Retinal pigment epithelial cell (primary cell): Measurements from ENCODE around the gene DCK.
"Not testable (repeated sequence)": the region's sequence is repeated elsewhere in the genome, so short reads cannot be mapped to it uniquely, and the experiment has no call there.

Experiments used
- DNase-seq: peaks from one replicate; pipeline ENCODE4 v3.0.0-alpha.2; 2010; ENCODE audit warnings: low read depth
- H3K4me3 ChIP-seq: 2 replicates; pipeline ENCODE4 v1.5.1; 2011; ENCODE audit warnings: mild to moderate bottlenecking, low read length, control low read depth, moderate library complexity
- TF ChIP-seq, protein P1 (sequence below): conservative IDR thresholded peaks from 2 replicates; pipeline ENCODE4 v1.5.1; 2011; ENCODE audit warnings: low read depth, low read length, control low read depth, inconsistent platforms

DCK gene

DNA sequence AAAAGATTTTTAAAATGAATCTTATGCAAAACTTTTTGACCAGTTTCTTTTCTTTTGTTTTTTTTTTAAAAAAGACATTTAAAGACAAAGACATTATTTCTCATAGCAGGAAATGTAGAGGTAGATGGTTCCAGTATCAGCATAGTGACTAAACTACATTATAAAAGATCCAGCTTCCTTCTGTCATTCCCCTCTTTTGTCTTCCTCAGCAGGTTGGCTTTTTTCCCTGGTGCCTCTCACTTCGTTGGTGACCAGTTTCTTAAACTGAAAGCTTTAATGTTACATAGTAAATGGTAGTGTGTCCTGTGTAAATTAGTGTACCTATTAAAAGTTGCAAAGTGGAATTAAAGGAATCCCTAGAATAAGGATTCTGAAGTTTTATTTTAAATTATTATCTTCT is 36.1 kb downstream of the DCK start:
- H3K4me3 ChIP-seq, result no peak overlapping the region
- TF ChIP-seq, protein P1, sequence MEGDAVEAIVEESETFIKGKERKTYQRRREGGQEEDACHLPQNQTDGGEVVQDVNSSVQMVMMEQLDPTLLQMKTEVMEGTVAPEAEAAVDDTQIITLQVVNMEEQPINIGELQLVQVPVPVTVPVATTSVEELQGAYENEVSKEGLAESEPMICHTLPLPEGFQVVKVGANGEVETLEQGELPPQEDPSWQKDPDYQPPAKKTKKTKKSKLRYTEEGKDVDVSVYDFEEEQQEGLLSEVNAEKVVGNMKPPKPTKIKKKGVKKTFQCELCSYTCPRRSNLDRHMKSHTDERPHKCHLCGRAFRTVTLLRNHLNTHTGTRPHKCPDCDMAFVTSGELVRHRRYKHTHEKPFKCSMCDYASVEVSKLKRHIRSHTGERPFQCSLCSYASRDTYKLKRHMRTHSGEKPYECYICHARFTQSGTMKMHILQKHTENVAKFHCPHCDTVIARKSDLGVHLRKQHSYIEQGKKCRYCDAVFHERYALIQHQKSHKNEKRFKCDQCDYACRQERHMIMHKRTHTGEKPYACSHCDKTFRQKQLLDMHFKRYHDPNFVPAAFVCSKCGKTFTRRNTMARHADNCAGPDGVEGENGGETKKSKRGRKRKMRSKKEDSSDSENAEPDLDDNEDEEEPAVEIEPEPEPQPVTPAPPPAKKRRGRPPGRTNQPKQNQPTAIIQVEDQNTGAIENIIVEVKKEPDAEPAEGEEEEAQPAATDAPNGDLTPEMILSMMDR, result no peak
- DNase-seq, result no peak

DNA sequence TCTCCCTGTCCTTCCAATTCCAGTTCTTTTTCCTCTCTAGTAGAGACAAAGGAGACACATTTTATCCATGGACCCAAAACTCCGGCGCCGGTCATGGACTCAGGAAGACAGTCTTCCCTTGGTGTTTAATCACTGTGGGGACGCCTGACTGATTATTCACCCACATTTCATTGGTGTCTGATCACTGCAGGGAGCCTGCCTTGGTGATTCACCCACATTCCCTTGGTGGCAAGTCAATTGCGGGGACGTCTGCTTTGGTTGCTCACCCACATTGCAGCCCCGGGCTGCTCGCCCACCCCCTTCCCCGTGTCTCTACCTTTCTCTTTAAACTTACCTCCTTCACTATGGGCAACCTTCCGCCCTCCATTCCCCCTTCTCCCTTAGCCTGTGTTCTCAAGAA is 38.7 kb downstream of the DCK start:
- H3K4me3 ChIP-seq, DNase-seq: not testable (repeated sequence)

DNA sequence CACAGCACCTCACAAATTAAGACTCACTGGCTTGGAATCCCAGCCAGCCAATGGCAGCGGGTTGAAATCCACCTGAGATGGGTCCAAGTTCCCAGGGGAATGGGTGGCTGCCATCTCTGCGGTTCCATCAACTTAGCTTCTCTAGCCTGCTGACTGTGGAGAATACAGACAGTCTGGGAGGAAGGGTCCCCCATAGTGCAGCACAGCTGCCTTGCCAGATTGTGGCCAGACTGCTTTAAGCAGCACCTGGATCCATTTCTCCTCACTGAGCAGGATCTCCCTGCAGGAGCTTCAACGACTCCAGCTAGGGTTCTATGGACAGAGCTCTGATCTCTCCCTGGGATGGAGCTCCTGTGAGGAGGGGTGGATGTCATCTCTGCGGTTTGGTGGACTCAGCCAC is 51.8 kb downstream of the DCK start:
- TF ChIP-seq, protein P1, result no peak
- DNase-seq, result no peak
- H3K4me3 ChIP-seq, result no peak overlapping the region

DNA sequence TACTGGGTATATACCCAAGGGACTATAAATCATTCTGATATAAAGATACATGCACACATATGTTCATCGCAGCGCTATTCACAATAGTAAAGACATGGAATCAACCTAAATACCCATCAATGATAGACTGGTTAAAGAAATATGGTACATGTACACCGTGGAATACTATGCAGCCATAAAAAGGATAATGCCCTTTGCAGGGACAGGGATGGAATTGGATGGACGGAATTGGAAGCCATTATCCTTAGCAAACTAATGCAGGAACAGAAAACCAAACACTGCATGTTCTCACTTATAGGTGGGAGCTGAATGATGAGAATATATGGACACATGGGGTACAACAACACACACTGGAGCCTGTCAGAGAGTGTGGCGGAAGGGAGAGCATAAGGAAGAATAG is 55.9 kb downstream of the DCK start:
- H3K4me3 ChIP-seq, result no peak overlapping the region
- TF ChIP-seq, protein P1, result no peak
- no peak for DNase-seq

DNA sequence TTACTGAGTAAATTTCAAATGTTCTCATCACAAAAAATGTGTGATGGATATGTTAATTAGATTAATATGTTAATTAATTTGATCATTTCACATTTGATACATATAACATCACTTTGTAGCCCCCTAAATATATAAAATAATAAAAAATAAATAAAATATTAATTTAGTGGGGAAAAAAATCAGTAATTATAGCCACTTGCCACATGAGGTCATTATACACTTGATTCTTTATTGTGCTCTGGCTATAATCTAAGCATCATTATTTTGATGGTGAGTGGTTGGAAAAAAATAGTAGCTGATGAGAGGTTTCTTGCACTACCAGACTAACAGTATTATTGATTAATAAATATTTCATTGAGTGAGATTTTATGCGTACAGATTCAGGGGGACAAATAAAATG is 57.4 kb downstream of the DCK start:
- TF ChIP-seq, protein P1, result peak; percentile 15
- no peak for DNase-seq
- no peak overlapping the region for H3K4me3 ChIP-seq

DNA sequence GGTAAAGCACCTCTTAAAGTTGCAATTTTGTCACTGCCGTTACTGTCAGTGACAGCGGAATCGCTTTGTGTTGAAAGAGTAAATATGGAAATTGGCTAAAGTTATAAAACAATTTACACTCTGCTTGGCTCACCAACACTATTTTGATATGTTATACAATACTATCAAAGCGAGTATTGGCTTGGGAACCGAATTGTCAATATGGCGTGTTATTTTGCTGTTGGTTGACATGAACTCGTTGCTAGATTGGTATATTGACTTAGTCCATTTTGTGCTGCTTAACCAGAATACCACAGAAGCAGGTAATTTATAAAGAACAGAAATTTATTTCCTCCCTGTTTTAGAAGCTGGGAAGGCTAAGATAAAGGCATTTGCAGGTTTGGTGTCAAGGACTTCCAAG is 58.6 kb downstream of the DCK start:
- TF ChIP-seq, protein P1, result no peak
- DNase-seq, result no peak
- no peak overlapping the region for H3K4me3 ChIP-seq

DNA sequence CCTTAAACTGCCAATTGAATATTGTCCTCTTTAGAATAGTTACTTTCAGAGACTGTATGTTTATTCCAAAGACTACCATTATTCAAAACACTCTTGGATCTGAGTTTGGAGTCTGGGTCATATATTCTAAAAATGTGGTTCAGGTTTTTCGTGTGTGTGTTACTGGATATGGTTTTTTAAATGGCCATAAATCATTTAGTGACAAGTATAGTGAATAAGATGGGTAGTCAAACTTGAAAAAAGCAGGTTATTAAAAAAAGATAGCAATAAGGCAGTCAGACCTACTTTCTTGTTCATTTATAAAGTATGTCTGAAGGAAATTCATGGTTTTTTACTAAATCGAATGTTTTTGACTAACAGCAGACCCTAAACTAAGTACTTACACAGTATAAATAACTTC is 59.3 kb downstream of the DCK start:
- H3K4me3 ChIP-seq, result no peak overlapping the region
- TF ChIP-seq, protein P1, result no peak
- no peak for DNase-seq

DNA sequence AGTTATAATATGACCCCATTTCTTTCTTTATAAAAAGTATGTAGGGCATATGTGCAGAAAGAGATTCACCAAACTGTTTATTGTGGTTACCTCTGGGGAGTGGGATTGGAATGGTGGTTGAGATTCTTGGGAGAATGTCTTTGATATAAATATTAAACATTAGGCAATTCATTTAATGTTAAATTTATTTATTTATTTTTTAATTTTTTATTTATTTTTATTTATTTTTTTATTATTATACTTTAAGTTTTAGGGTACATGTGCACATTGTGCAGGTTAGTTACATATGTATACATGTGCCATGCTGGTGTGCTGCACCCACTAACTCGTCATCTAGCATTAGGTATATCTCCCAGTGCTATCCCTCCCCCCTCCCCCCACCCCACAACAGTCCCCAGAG is 60.2 kb downstream of the DCK start:
- not testable (repeated sequence) for DNase-seq, H3K4me3 ChIP-seq

DNA sequence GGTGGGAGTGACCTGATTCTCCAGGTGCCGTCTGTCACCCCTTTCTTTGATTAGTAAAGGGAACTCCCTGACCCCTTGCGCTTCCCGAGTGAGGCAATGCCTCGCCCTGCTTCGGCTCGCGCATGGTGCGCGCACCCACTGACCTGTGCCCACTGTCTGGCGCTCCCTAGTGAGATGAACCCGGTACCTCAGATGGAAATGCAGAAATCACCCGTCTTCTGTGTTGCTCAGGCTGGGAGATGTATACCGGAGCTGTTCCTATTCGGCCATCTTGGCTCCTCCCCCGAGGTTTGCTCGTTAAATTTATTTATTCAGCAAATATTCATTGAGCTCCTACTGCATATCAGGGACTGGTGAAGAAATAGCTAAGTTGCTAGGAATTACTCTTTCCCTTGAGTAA is 66.1 kb downstream of the DCK start:
- DNase-seq, H3K4me3 ChIP-seq: not testable (repeated sequence)
